ENCODE results near the gene THOC1.

THOC1 gene

DNA sequence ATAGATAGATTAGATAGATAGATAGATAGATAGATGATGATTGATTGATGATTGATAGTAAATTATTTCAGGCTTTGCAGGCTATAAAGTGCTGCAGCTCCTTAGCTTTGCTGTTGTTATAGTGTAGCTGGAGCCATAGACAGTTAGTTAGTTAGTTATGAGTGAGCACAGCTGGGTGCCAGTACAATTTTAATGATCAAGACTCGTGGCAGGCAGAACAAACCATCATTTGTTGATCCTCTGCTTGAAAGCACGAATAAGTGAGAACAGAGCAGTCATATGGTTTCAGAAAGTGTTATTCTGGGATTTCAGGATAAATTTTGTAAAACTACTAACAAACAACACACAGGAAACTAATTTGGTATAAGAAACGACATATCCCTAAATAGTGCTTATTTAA is 53.9 kb downstream of the THOC1 start:
- DNase-seq (ENCODE audit: low read depth): no peak

DNA sequence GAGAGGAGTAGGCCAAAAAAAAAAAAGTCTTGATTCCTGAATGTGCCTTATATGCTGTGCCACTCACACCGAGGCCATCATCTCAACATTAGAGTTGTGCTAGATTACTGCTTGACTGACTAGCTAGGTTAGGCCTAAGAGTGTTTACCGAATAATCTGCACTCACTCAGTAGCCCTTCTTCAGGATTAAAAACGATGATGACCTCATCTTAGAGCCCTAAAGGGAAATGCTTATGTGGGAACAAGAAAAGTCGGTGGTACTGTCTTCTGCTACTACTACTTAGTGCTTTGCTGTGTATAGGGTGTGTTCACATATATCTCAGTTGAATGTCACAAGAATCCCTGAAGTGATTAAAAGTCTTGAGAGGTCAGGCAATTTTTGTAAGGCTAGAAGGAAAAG is 54.3 kb downstream of the THOC1 start:
- DNase-seq (ENCODE audit: low read depth): no peak

DNA sequence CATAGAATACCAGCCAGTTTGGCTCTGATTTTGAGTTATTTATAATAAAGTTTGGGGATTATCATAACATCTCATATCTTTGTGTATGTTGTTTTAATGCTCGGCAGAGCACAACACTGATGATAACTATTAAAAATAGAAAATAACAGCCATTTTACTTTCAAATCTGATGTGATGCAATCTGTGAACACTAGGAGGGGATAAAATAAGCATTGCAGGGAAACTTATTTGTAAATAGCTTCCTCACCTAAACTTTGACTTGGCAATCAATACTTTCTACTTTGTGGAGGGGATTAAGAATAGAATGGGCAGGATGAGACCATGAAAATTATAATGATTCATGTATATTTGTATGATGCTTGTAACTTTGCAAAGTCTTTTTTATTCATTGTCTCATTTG is 55.1 kb downstream of the THOC1 start:
- DNase-seq (ENCODE audit: low read depth): no peak

DNA sequence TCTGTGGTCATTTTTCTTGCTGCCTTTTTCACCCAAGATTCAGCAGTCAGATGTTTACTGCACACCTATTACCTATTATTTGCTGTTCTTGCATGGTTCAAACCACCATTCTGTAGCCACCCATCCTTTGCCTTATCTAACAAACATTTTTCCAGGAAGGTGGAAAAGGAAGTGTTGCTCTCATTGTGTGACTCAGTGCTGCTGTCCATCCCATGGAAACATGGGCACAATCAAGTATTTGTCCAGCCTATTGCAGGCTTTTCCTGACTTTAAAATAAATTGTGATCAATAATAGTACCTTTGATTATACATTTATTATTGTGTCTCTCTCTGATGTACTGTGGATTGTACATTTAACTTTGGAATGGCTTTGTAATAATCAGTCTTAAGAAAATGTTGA is 56.3 kb downstream of the THOC1 start:
- no peak for DNase-seq (ENCODE audit: low read depth)

DNA sequence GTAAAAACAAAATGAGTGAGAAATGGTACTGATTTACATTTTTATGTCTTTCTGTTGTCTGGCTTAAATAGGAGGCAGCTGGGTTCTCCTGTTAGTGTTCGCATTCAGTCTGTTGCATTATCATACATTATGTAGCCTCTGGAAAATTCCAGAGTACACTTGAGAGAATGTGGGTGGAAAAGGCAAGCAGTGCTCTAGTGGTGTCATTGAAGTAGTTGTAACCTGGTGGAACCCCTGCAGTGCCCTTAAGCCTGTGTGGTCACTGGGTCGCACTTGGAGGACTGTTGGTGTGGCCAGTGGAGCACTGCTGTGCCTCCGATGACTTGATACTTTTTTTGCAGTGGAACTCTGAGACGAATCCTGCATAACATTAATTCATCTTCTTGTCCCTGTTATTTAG is 57.1 kb downstream of the THOC1 start:
- no peak for DNase-seq (ENCODE audit: low read depth)

DNA sequence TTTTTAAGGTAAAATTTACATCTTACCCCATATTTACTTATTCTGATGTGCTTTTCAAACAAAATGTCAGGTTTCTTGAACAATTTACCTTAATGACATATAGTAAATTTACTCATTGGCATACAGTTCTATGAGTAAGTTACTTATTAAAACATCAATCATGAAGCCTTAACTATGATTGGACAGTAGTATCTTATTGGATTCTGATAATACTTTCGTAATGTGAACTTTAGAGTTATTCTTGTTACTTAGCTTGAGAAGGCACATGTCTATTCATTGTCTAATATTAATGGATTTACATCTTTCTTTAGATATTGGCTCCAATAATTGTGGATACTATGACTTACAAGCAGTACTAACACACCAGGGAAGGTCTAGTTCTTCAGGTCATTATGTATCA is 57.8 kb downstream of the THOC1 start:
- no peak for DNase-seq (ENCODE audit: low read depth)

DNA sequence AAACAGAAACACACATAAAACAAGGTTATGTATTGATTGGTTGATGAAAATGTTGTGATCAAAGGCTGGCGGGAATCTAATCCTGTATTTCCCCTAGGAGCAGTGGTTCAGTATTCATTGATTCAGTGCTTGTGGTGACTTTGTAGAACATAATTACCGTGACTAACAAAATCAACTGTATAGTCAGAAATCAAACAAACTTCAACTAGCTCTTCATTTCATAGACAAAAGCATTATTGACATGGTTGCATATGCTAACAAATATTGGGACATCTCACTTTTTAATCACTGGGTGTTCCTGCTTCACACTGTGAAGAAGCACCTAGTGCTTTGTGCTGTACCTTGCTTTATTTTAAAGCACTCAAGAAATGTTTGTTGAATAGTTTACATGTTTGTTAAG is 68.1 kb downstream of the THOC1 start:
- DNase-seq (ENCODE audit: low read depth): no peak

DNA sequence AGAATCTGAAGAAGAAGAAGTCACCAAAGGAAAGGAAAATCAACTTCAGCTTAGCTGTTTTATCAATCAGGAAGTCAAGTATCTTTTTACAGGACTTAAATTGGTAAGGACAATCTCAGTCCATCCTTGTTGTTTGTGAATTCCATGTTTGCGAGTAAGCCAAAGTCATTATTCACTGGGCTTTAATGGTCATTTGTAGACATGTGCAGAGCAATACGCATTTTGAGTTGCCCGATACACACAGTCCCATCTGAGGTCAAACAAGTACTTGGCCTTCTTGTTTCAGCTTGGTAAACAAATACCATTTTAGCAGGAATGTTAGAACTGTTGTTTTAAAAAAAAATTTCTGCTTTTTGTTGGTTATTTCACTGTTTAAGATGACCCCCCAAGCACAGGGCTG is 68.6 kb downstream of the THOC1 start:
- DNase-seq (ENCODE audit: low read depth): no peak

DNA sequence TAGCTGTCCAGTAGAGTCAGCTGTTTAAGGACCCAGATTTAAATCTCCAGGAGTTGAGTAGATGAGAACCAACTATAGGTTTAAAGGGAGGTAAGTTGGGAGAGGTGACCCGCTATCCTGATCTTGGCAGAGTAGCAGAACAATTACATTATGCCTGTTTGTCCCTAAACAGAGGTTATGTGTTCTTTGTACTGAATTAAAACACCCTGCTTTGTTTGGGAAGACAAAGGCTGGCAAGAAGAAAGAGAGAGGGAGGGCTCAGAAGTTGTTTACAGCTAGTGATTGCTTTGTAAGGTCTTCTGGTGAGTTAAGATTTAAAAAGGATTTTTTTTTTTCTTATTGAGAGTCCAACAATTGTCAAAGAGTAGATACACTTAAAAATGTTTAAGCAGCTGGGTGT is 72.2 kb downstream of the THOC1 start:
- no peak for DNase-seq (ENCODE audit: low read depth)

DNA sequence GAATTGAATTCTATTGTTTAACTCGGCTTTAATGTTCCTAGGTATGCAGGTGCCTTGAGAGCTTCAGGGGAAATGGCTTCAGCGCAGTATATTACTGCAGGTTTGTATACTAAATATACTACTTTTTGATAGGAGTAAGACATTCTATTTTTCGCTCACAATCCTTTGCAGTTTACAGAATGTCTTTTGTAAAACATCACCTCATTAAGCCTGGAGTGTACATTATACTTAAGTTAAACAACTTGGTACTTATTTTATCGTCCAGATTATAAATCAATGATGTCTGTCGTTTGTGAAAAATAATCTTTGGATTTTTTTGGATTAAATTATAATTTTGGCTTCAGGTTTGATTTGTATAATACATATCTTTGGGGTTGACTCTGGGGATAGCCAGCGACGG is 75.0 kb downstream of the THOC1 start:
- DNase-seq (ENCODE audit: low read depth): no peak

DNA sequence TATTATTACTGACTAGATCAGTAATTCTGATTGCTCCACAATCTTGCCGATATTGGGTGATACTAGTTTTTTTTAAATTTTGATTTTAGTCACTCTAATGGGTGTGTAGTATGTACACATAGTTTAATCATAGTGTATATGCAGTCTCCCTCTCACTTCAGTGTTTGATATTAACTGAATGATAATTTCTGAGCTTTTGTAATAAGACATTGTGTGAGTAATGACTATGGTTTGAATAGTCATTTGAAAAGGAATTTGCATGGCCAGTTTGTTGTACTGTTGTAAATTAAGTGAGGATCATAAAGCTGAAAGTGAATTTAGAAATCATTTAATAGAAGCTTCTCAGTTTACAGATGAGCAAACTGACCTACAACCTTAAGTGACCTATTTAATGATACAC is 76.1 kb downstream of the THOC1 start:
- DNase-seq (ENCODE audit: low read depth): no peak

DNA sequence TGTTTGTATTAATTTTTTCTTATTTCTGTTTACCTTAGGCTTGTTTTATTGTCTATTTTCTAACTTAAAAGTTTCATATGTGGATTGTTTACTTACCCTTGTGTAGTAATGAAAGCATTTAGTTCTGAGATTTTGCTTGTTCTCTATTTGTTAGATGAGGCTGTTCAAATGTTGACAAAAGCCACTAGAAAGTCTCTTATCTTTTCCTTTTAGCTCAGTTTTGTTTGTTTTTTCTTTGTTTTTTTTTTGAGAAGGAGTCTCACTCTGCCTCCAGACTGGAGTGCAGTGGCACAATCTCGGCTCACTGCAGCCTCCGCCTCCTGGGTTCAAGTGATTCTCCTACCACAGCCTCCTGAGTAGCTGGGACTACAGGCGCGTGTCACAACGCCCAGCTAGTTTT is 78.6 kb downstream of the THOC1 start:
- no peak for DNase-seq (ENCODE audit: low read depth)

DNA sequence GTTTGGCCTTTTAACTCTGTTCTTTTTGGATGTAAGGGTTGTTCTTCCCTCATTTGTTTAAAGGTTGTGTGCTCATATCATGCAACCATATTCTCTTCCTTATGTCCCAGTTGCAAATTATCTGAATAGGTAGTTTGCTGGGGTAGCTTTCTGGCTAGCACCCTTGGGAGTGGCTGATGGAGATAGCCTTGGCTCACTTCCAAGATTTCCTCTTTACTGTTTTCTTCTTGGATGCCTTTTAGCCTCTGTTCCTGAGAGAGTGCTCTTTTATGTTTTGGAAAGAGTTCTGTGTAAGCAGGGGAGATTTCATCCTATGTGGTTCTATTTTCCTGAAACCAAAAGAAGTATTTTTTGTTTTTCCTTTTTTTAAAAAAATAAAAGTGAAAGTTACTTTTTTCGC is 84.1 kb downstream of the THOC1 start:
- DNase-seq (ENCODE audit: low read depth): no peak

DNA sequence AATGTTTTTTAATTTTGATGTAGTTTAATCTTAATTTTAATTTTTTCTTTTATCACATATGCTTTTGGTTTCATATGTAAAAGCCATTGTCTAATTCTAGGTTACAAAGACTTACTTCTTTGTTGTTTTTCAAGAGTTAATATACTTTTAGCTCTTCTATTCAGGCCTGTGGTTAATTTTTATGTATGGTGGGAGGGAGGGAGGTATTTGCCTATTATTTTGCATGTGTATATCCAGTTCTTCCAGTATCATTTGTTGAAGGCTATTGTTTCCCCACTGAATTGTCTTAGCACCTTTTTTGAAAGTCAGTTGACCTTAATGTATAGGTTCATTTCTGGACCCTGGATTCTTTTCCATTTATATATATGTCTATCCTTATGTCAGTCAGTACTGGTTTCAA is 86.1 kb downstream of the THOC1 start:
- no peak for DNase-seq (ENCODE audit: low read depth)

DNA sequence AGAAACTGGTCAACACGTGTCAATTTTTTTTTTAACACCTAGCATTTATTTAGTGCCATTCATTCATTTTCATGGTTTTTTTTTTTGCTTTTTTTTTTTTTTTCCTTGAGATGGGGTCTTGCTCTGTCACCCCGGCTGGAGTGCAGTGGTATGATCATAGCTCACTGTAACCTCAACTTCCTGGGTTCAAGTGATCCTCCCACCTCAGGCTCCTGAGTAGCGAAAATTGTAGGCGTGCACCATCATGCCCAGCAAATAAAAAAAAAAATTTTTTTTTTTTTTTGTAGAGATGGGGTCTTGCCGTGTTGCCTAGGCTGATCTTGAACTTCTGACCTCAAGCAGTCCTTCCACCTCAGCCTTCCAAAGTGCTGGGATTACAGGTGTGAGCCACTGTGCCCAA is 88.3 kb downstream of the THOC1 start:
- DNase-seq (ENCODE audit: low read depth): no peak

DNA sequence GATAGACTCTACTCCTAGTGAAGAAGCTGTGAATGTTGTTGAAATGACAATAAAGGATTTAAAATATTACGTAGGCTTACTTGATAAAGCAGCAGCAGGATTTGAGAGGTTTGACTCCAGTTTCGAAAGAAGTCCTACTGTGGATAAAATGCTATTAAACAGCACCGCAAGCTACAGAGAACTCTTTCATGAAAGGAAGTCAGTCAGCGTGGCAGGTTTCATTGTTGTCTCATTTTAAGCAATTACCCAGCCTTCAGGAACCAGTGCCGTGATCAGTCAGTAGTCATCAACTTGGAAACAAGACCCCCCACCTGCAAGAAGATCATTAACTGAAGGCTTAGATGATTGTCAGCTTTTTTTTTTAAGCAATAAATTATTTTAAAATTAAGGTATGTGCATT is 95.5 kb downstream of the THOC1 start:
- no peak for DNase-seq (ENCODE audit: low read depth)
